ENCODE measurements around the gene MCTP2. TPM values are rescaled to one million over a fixed set of nuclear protein-coding genes. Genes with fewer than 3 reads are reported as not detected.

MCTP2 gene
- total and polyA plus RNA-seq, 2 of the 8 experiments (the other 6 are each of a cell fraction or from before 2014, with no cell fraction given) = 3.4 to 4.5 TPM

DNA sequence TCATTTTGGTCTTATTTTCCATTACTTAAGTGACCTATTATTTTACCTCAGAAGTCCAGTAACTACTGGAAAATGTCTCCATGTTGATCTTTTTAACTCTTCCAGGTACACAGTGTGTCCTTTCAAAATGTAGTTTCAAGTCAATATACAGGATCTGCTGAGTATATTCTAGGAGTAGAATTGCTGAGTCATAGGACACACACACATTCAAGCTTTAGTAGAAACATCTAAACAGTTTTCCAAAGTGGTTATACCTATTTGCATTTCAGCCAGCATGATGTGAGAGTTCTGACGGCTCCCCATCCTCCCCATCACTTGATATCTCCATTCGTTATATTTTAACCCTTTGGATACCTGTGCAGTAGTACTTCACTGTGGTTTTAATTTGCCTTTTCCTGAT is 271.9 kb downstream of the MCTP2 start:
- Histone ChIP-seq H4K8ac (ENCODE audit: extremely low read depth, insufficient read depth, low read length) (no peak overlapping the region), H3K27ac (ENCODE audit: low read depth, low read length) (no peak overlapping the region), H4K91ac (replicated peaks; ENCODE audit: insufficient read length, low read length) (no peak overlapping the region), H2AFZ (ENCODE audit: low read length) (0 out of 2 replicates have a peak overlapping the region, but pooled peaks have one; percentile 53), H3K4me2 (ENCODE audit: insufficient read depth in 1 of 2, low read depth in 2 of 2, low read length in 2 of 2) (no peak overlapping the region), H3K4me3 (ENCODE audit: extremely low read depth in 1 of 4, insufficient read depth in 2 of 4, low read depth in 3 of 4, low read length in 4 of 4) (no peak overlapping the region), H2BK12ac (ENCODE audit: low read depth, low read length) (no peak overlapping the region), H2BK20ac (ENCODE audit: low read length) (no peak overlapping the region), H3K14ac (ENCODE audit: insufficient read length) (no peak overlapping the region), H3K27me3 (replicated peaks in 1 of 4; ENCODE audit: control insufficient read depth in 3 of 4, extremely low read depth in 1 of 4, insufficient read depth in 3 of 4, low read length in 3 of 4) (no peaks in the 10 kb centered on the region), H3K56ac (replicated peaks; ENCODE audit: insufficient read length, low read depth, low read length) (no peak overlapping the region), H3K18ac (ENCODE audit: extremely low read depth, low read length) (no peak overlapping the region), H3K23me2 (ENCODE audit: low read depth, low read length) (no peaks in the 10 kb centered on the region), H2BK15ac (ENCODE audit: low read length) (no peak overlapping the region), H3K9me3 (ENCODE audit: insufficient read depth in 2 of 2, low read depth in 1 of 2, low read length in 1 of 2) (no peaks in the 10 kb centered on the region), H3K23ac (ENCODE audit: insufficient read length) (no peak overlapping the region), H3K4me1 (replicated peaks in 1 of 4; ENCODE audit: control insufficient read depth in 3 of 4, insufficient read depth in 4 of 4, low read length in 3 of 4) (no peaks in the 10 kb centered on the region), H3K4ac (replicated peaks; ENCODE audit: insufficient read length, low read depth, low read length) (no peak overlapping the region), H2BK120ac (replicated peaks; ENCODE audit: low read depth, low read length) (no peak overlapping the region), H4K5ac (ENCODE audit: insufficient read length, low read depth, low read length) (no peak overlapping the region), H3K79me2 (ENCODE audit: control insufficient read depth in 1 of 2, insufficient read depth in 2 of 2, low read length in 2 of 2) (no peaks in the 10 kb centered on the region), H3K79me1 (ENCODE audit: low read depth, low read length) (no peaks in the 10 kb centered on the region), H2AK5ac (ENCODE audit: low read depth, low read length) (no peak overlapping the region), H3K9ac (replicated peaks in 1 of 4; ENCODE audit: extremely low read depth in 1 of 4, low read depth in 3 of 4, low read length in 3 of 4) (no peak overlapping the region), H3K36me3 (ENCODE audit: control insufficient read depth in 2 of 4, insufficient read depth in 4 of 4, low read length in 3 of 4) (no peaks in the 10 kb centered on the region), H2BK5ac (ENCODE audit: low read depth, low read length) (no peak overlapping the region), H4K20me1 (replicated peaks in 1 of 2; ENCODE audit: control insufficient read depth in 1 of 2, insufficient read depth in 2 of 2, low read length in 2 of 2) (no peaks in the 10 kb centered on the region)
- TF ChIP-seq FOSL1 (IDR thresholded peaks at IDR 0.05; ENCODE audit: insufficient read depth, low read depth, low read length) = no peak
- no peak for TF ChIP-seq CTBP2 (IDR thresholded peaks at IDR 0.05; ENCODE audit: borderline replicate concordance, insufficient read depth, insufficient read length, low read length)
- TF ChIP-seq BACH1 (IDR thresholded peaks at IDR 0.05; ENCODE audit: low read length) = peak; percentile 82; the same call in 1 of the 2 replicates
- no peak for TF ChIP-seq RXRA (IDR thresholded peaks at IDR 0.05; ENCODE audit: insufficient read depth, low read depth, low read length)
- TF ChIP-seq POLR2A (IDR thresholded peaks at IDR 0.05; ENCODE audit: control extremely low read depth in 1 of 2, low read depth in 2 of 2, low read length in 2 of 2) = no peak
- TF ChIP-seq ZNF274 (IDR thresholded peaks at IDR 0.05; ENCODE audit: borderline replicate concordance, extremely low read depth, low read length) = no peak
- TF ChIP-seq MAFK (IDR thresholded peaks at IDR 0.05; ENCODE audit: low read depth, low read length) = peak; percentile 55; the same call in 1 of the 2 replicates
- TF ChIP-seq NRF1 (IDR thresholded peaks at IDR 0.05; ENCODE audit: low read depth, low read length) = no peak
- DNase-seq (ENCODE audit: low read depth in 1 of 2, low spot score in 2 of 2) (no peak), FAIRE-seq (no peak)
- 92% methylated on average over 2 of the region's 2 CpGs; no CpG with 5 or more reads in 1 of the 2 experiments for WGBS, 2 experiments (ENCODE audit: extremely low coverage in 1 of 2, insufficient coverage in 1 of 2, insufficient read length in 1 of 2, insufficient replicate concordance in 2 of 2, low coverage in 1 of 2, low lambda C conversion rate in 2 of 2, missing lambda C conversion rate in 1 of 2)
- ChIA-PET POLR2A (ENCODE audit: partially characterized antibody) (no interaction called here), CTCF (ENCODE audit: partially characterized antibody) (no interaction called here)
